A549 (cell line): ENCODE data around the gene PRL.

Experiments used
- CHD2 ChIP-seq: fragments of 150-350 bp; IDR thresholded peaks from 2 replicates; pipeline ENCODE4 v1.6.1; 2014; ENCODE audit warnings: low read length; ENCODE audit not compliant: partially characterized antibody
- CTCF ChIP-seq: fragments of >200 bp; sonication (Bioruptor Twin); formaldehyde crosslinking; IDR thresholded peaks from 3 replicates; pipeline ENCODE4 v1.5.1; 2016
- EP300 ChIP-seq, 2 experiments: fragments of >200 bp; sonication (Bioruptor Twin); formaldehyde crosslinking; IDR thresholded peaks; 2 replicates in 1 of 2; 3 replicates in 1 of 2; pipeline ENCODE4 v1.6.1; 2016 to 2017
- HMGXB4 ChIP-seq: fragments of 250-450 bp; sonication (Bioruptor Pico); IDR thresholded peaks from 2 replicates; pipeline ENCODE4 v1.5.0; 2021; ENCODE audit warnings: mild to moderate bottlenecking, moderate library complexity, borderline replicate concordance
- JUNB ChIP-seq: fragments of >200 bp; sonication (Bioruptor Twin); formaldehyde crosslinking; IDR thresholded peaks from 2 replicates; pipeline ENCODE4 v1.6.1; 2016
- KDM1A ChIP-seq: fragments of 200-600 bp; sonication (generic); IDR thresholded peaks from 2 replicates; pipeline ENCODE4 v1.6.1; 2016; ENCODE audit warnings: low read depth, mild to moderate bottlenecking
- MAFK ChIP-seq: fragments of 450-650 bp; IDR thresholded peaks from 2 replicates; pipeline ENCODE4 v1.6.1; 2014; ENCODE audit not compliant: partially characterized antibody
- MYC ChIP-seq: IDR thresholded peaks from 2 replicates; pipeline ENCODE4 v1.6.1; 2012; ENCODE audit warnings: mild to moderate bottlenecking, inconsistent platforms, low read length, improper control_type of control experiment, borderline replicate concordance
- POLR2A ChIP-seq: IDR thresholded peaks from 2 replicates; pipeline ENCODE4 v1.6.1; 2012; ENCODE audit warnings: mild to moderate bottlenecking, low read length
- RAD21 ChIP-seq, 2 experiments: fragments of >200 bp in 1 of 2; sonication (Bioruptor Twin) in 1 of 2; formaldehyde crosslinking in 1 of 2; IDR thresholded peaks in 1 of 2; conservative IDR thresholded peaks in 1 of 2; 2 replicates in 1 of 2; 3 replicates in 1 of 2; pipeline ENCODE4 v1.6.1; 2012 to 2018; ENCODE audit warnings: inconsistent platforms in 1 of 2
- RCOR1 ChIP-seq: fragments of 150-350 bp; IDR thresholded peaks from 2 replicates; pipeline ENCODE4 v1.6.1; 2014; ENCODE audit warnings: antibody characterized with exemption, low read length, low read depth
- ZFP36 ChIP-seq: fragments of 450-650 bp; IDR thresholded peaks from 2 replicates; pipeline ENCODE4 v1.6.1; 2014; ENCODE audit warnings: borderline replicate concordance; ENCODE audit not compliant: partially characterized antibody

- TF ChIP-seq MYC (no peak), KDM1A (no peak), EP300 (IDR thresholded peaks at IDR 0.05) (no peak), RCOR1 (no peak), ZFP36 (no peak), JUNB (no peak), CTCF (no peak), RAD21 (conservative IDR thresholded peaks at IDR 0.05 in 1 of 2, IDR thresholded peaks at IDR 0.05 in 1 of 2) (no peak), HMGXB4 (no peak), MAFK (no peak), POLR2A (no peak), CHD2 (no peak)
Observed at GRCh38 chr6:22318404-22318803, 21.6 kb upstream of the PRL start.
